Measurements from ENCODE around the gene EHD4.

GRCh38 chr15:41996376-41996775 lies 24.0 kb upstream of the EHD4 start:
- TF ChIP-seq JUN (IDR thresholded peaks at IDR 0.05) (no peak), POLR2A (IDR thresholded peaks at IDR 0.05; ENCODE audit: low read length) (no peak), CTCF (IDR thresholded peaks at IDR 0.05) (no peak), REST (IDR thresholded peaks at IDR 0.05) (no peak)

All from A549 (cell line).